SKM-1 treated with dmso at 0.1 percent for 144 hours (cell line): ENCODE results near the gene LRP6.
"Not testable (repeated sequence)": the region's sequence is repeated elsewhere in the genome, so short reads cannot be mapped to it uniquely, and the experiment has no call there.

ENCODE experiments used
- DNase-seq: peaks from one replicate; lab custom pipeline; 2025; ENCODE audit not compliant: unreplicated experiment; lab: John Stamatoyannopoulos, UW

The LRP6 gene

GRCh38 chr12:12127304-12127703 lies 139.5 kb downstream of the LRP6 start:
- no peak for DNase-seq

GRCh38 chr12:12126551-12126950 lies 140.3 kb downstream of the LRP6 start:
- DNase-seq, result no peak

GRCh38 chr12:12123036-12123604 lies 143.7 kb downstream of the LRP6 start:
- no peak for DNase-seq

GRCh38 chr12:12121061-12121460 lies 145.8 kb downstream of the LRP6 start:
- no peak for DNase-seq

- no peak for DNase-seq
Observed at GRCh38 chr12:12116677-12117076, 150.2 kb downstream of the LRP6 start.

- DNase-seq, result no peak
Observed at GRCh38 chr12:12115514-12115913, 151.3 kb downstream of the LRP6 start.

GRCh38 chr12:12110923-12111555 lies 155.8 kb downstream of the LRP6 start:
- DNase-seq, result not testable (repeated sequence)

- DNase-seq, result no peak
Observed at GRCh38 chr12:12108441-12109058, 158.3 kb downstream of the LRP6 start.

- DNase-seq, result no peak
Observed at GRCh38 chr12:12107678-12108077, 159.2 kb downstream of the LRP6 start.

GRCh38 chr12:12099102-12099501 lies 167.7 kb downstream of the LRP6 start:
- DNase-seq, result no peak

GRCh38 chr12:12098691-12099015 lies 168.2 kb downstream of the LRP6 start:
- DNase-seq, result no peak

- no peak for DNase-seq
Observed at GRCh38 chr12:12097891-12098690, 168.8 kb downstream of the LRP6 start.

GRCh38 chr12:12095021-12095420 lies 171.8 kb downstream of the LRP6 start:
- DNase-seq, result no peak

- DNase-seq, result no peak
Observed at GRCh38 chr12:12094481-12094880, 172.4 kb downstream of the LRP6 start.

GRCh38 chr12:12091977-12092663 lies 174.7 kb downstream of the LRP6 start:
- DNase-seq, result no peak

GRCh38 chr12:12091071-12091470 lies 175.8 kb downstream of the LRP6 start:
- no peak for DNase-seq

GRCh38 chr12:12088761-12089160 lies 178.1 kb downstream of the LRP6 start:
- DNase-seq, result no peak

- no peak for DNase-seq
Observed at GRCh38 chr12:12088147-12088546, 178.7 kb downstream of the LRP6 start.

- DNase-seq, result no peak
Observed at GRCh38 chr12:12087693-12088034, 179.2 kb downstream of the LRP6 start.

- no peak for DNase-seq
Observed at GRCh38 chr12:12086973-12087692, 179.7 kb downstream of the LRP6 start.

- no peak for DNase-seq
Observed at GRCh38 chr12:12086362-12086761, 180.5 kb downstream of the LRP6 start.
